CD4-positive, CD25-positive, alpha-beta regulatory T cell (primary cell): ENCODE results near the gene TREM1. TPM values are rescaled to one million over a fixed set of nuclear protein-coding genes. Genes with fewer than 3 reads are reported as not detected.

Source experiments
- ATAC-seq, 2 donors: fragments of 150-1000 bp; cut with Tn5 transposase; one replicate each; pipeline ENCODE4 v1.10.0; 2021; ENCODE audit warnings: low read depth in 2 of 2, moderate number of reproducible peaks in 2 of 2, moderate library complexity in 1 of 2
- DNase-seq, 3 donors: peaks; one replicate each; pipeline versions ENCODE4 v3.0.0 to v3.0.0-alpha.2; 2012 to 2022; ENCODE audit warnings: mixed read lengths in 1 of 3
- H3K27ac ChIP-seq: one replicate; pipeline ENCODE4 v1.7.0; 2013; ENCODE audit warnings: mild to moderate bottlenecking, low read length; ENCODE audit not compliant: insufficient read depth, poor library complexity, severe bottlenecking
- H3K27me3 ChIP-seq: one replicate; pipeline ENCODE4 v1.7.0; 2013; ENCODE audit warnings: low read length; ENCODE audit not compliant: control insufficient read depth, insufficient read depth
- H3K36me3 ChIP-seq: one replicate; pipeline ENCODE4 v1.7.0; 2013; ENCODE audit warnings: mild to moderate bottlenecking, low read length, moderate library complexity; ENCODE audit not compliant: control insufficient read depth, insufficient read depth
- H3K4me1 ChIP-seq: 2 replicates; pipeline ENCODE4 v1.7.0; 2013; ENCODE audit warnings: mild to moderate bottlenecking, low read length; ENCODE audit not compliant: insufficient read depth, control insufficient read depth, poor library complexity, severe bottlenecking
- H3K4me3 ChIP-seq: one replicate; pipeline ENCODE4 v1.7.0; 2013; ENCODE audit warnings: low read depth, mild to moderate bottlenecking, low read length, moderate library complexity
- H3K9me3 ChIP-seq, 2 experiments: 1 replicate in 1 of 2; 2 replicates in 1 of 2; pipeline ENCODE4 v1.7.0; 2013; ENCODE audit warnings: low read length in 2 of 2, mild to moderate bottlenecking in 1 of 2, moderate library complexity in 1 of 2; ENCODE audit not compliant: control insufficient read depth in 2 of 2
- H3K27ac Mint-ChIP-seq, 3 donors: one replicate each; pipeline ENCODE4 v1.8.0; 2020 to 2022; ENCODE audit warnings: mild to moderate bottlenecking in 3 of 3, mixed read lengths in 3 of 3, moderate library complexity in 2 of 3
- H3K27me3 Mint-ChIP-seq: one replicate; pipeline ENCODE4 v1.8.0; 2022; ENCODE audit warnings: mild to moderate bottlenecking, mixed read lengths
- H3K36me3 Mint-ChIP-seq: one replicate; pipeline ENCODE4 v1.8.0; 2020; ENCODE audit warnings: mixed read lengths
- H3K4me1 Mint-ChIP-seq, 4 donors: one replicate each; pipeline ENCODE4 v1.8.0; 2020 to 2022; ENCODE audit warnings: mixed read lengths in 4 of 4, mild to moderate bottlenecking in 1 of 4
- H3K4me3 Mint-ChIP-seq, 4 donors: one replicate each; pipeline ENCODE4 v1.8.0; 2020 to 2022; ENCODE audit warnings: mild to moderate bottlenecking in 4 of 4, mixed read lengths in 4 of 4, moderate library complexity in 3 of 4
- H3K9me3 Mint-ChIP-seq, 7 donors: one replicate each; pipeline ENCODE4 v1.8.0; 2020 to 2022; ENCODE audit warnings: mixed read lengths in 7 of 7, mild to moderate bottlenecking in 3 of 7, moderate library complexity in 2 of 7
- polyA plus RNA-seq, 4 donors: library from polyadenylated mRNA; unstranded; fragments of 300-500 nt; fragmentation: Illumina TruSeq; gene quantifications; one replicate each; pipeline ENCODE4 v1.2.3, GENCODE V29; 2021
- total RNA-seq: library from RNA; stranded (reverse); gene quantifications from one replicate; pipeline ENCODE4 v1.2.3, GENCODE V29; 2022

TREM1 gene
- total and polyA plus RNA-seq, 5 donors from 2014 or later: 0.54 TPM; not detected in 4

DNA sequence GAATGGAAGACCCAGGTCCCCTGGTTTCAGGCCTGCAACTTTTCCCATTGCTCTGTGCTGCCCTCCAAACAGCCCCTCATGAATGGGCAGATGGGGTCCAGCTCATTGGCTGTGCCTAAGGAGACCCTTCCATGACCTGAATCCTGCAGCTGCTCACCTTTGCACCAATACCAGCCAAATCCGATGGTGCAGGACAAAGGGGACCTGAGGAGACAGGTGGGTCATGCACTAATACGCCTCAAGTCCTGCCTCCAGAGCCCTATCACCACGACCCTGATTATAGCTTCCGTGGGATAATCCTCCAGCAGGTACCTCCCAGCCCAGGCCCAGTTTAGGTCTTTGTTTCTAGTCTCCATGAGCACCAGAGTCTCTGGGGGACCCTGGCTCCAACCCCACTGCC, 16.8 kb downstream of the TREM1 start:
- DNase-seq: no peak
- Histone ChIP-seq H3K4me3 (no peak overlapping the region), H3K27me3 (no peaks in the 10 kb centered on the region), H3K36me3 (no peaks in the 10 kb centered on the region), H3K27ac (no peak overlapping the region), H3K9me3 (no peaks in the 10 kb centered on the region), H3K4me1 (no peaks in the 10 kb centered on the region)
- Mint-ChIP-seq H3K9me3 (peaks cover 0 to 5% (median 0%) of the 10 kb centered on the region in 7 donors), H3K27me3 (peaks cover 5% of the 10 kb centered on the region), H3K36me3 (no peaks in the 10 kb centered on the region), H3K4me3 (no peak overlapping the region), H3K27ac (no peak overlapping the region), H3K4me1 (peaks cover 0 to 5% (median 3%) of the 10 kb centered on the region in 4 donors)
- ATAC-seq: no peak

DNA sequence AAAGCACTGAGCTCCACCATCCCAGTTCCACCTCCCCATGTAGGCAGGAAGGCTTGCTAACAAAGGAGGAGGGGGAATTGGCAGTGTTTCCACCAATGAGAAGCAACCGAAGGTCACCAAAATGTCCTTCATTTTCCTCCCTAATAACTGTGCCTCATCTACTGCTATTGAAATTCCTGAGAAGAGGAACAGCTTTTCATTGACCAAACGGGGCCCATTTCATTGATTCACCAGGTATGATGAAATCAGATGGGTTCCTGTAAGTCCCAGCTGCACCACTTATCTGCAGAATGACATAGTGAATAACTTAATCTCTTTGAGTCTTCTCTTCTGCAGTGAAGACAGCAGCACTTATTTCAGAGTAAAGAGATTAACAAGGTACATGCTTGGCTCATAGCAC, 17.3 kb downstream of the TREM1 start:
- no peak for DNase-seq
- Histone ChIP-seq H3K4me3 (no peak overlapping the region), H3K27ac (no peak overlapping the region), H3K4me1 (no peaks in the 10 kb centered on the region), H3K36me3 (no peaks in the 10 kb centered on the region), H3K27me3 (no peaks in the 10 kb centered on the region), H3K9me3 (no peaks in the 10 kb centered on the region)
- Mint-ChIP-seq H3K27ac (no peak overlapping the region), H3K9me3 (peaks cover 0 to 5% (median 0%) of the 10 kb centered on the region in 7 donors), H3K4me3 (no peak overlapping the region), H3K36me3 (no peaks in the 10 kb centered on the region), H3K4me1 (peaks cover 0 to 5% (median 3%) of the 10 kb centered on the region in 4 donors), H3K27me3 (peaks cover 5% of the 10 kb centered on the region)
- ATAC-seq: no peak

DNA sequence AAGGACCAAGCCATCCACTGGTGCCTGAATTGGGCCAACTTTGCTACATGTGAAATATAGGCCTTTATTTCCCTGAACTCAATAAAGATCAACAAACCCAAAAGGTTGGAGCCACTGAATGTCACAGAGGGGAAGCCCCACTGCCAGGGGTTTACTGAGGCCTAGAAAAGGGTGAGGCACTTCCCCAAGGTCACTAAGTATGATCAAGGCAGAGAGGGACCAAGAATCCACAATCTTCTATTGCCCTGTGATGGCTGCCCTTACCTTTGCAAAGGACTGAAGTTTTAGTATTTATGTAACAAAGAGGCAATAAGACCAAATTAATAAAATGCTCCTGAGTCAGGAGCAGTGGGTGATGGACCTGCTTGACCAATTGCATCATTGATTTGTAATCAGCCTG, 18.0 kb downstream of the TREM1 start:
- Mint-ChIP-seq H3K36me3 (no peaks in the 10 kb centered on the region), H3K9me3 (peaks cover 0 to 5% (median 4%) of the 10 kb centered on the region in 7 donors), H3K4me3 (no peak overlapping the region), H3K27ac (no peak overlapping the region), H3K27me3 (peaks cover 5% of the 10 kb centered on the region), H3K4me1 (peaks cover 0 to 5% (median 3%) of the 10 kb centered on the region in 4 donors)
- DNase-seq: no peak
- H3K4me3 ChIP-seq: no peak overlapping the region
- H3K36me3 ChIP-seq: no peaks in the 10 kb centered on the region
- no peaks in the 10 kb centered on the region for H3K27me3 ChIP-seq
- no peaks in the 10 kb centered on the region for H3K4me1 ChIP-seq
- ATAC-seq: no peak
- H3K27ac ChIP-seq: no peak overlapping the region
- H3K9me3 ChIP-seq: peaks cover 3% of the 10 kb centered on the region in 2 experiments

DNA sequence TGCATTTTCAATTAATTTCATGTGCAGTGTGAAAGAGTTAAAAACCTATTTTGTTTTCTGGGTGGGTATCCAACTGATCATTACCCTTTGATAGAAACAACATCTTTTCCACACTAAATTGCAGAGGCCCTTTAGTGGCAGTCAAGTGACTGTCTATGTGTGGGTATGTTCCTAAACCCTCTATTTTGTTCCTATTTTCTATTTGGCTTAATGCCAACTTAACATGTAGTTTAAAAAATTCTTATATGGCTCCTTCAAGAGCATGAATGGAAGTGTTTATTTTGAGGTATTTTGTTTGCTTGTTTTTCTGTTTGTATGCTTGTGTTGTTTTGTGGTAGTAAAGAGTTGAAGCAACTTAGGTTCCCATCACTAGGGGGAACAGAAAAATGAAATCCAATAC, 19.9 kb downstream of the TREM1 start:
- Mint-ChIP-seq H3K27me3 (peaks cover 13% of the 10 kb centered on the region), H3K9me3 (peaks cover 0 to 22% (median 11%) of the 10 kb centered on the region in 7 donors), H3K4me1 (peaks cover 0 to 4% (median 1%) of the 10 kb centered on the region in 4 donors), H3K36me3 (no peaks in the 10 kb centered on the region), H3K27ac (no peak overlapping the region), H3K4me3 (no peak overlapping the region)
- no peak overlapping the region for H3K4me3 ChIP-seq
- DNase-seq (no peak), ATAC-seq (no peak)
- no peak overlapping the region for H3K27ac ChIP-seq
- H3K9me3 ChIP-seq: peaks cover 18 to 22% of the 10 kb centered on the region in 2 experiments
- no peaks in the 10 kb centered on the region for H3K4me1 ChIP-seq
- H3K36me3 ChIP-seq: no peaks in the 10 kb centered on the region
- H3K27me3 ChIP-seq: no peaks in the 10 kb centered on the region

DNA sequence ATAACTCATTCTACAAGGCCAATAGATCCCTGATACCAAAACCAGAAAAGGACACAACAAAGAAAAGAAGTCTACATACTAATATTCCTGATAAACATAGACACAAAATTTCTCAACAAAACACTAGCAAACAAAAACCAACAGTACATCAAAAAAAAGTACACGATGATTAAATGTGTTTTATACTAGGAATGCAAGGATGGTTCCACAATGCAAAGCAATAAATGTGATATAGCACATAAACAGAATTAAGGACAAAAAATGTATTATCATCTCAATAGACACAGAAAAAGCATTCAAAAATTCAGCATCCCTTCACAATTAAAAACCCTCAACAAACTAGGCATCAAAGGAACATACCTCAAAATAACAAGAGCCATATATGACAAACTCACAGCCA, 23.2 kb downstream of the TREM1 start:
- H3K4me3 Mint-ChIP-seq: no peak overlapping the region
- ATAC-seq (no peak), DNase-seq (no peak)
- Histone ChIP-seq H3K27ac (no peak overlapping the region), H3K27me3 (peaks cover 4% of the 10 kb centered on the region), H3K4me3 (no peak overlapping the region), H3K36me3 (no peaks in the 10 kb centered on the region), H3K9me3 (peaks cover 28 to 29% of the 10 kb centered on the region in 2 experiments), H3K4me1 (no peaks in the 10 kb centered on the region)
- H3K4me1 Mint-ChIP-seq: no peaks in the 10 kb centered on the region
- peaks cover 23% of the 10 kb centered on the region for H3K27me3 Mint-ChIP-seq
- H3K27ac Mint-ChIP-seq: no peak overlapping the region
- H3K9me3 Mint-ChIP-seq: peaks cover 4 to 45% (median 19%) of the 10 kb centered on the region in 7 donors
- H3K36me3 Mint-ChIP-seq: no peaks in the 10 kb centered on the region

DNA sequence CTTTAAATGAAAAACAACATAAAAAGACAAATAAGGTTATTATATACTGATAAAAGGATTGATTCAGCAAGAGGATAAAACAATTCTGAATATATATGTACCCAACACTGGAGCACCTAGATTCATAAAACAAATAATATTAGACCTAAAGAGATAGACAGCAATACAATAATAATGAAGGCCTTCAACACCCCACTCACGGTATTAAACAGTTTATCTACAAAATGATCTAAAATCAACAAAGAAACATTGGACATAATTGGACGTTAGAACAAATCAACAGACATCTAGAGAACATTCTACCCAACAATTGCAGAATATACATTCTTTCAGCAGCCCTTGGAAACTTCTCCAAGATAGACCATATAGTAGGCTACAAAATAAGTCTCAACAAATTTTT, 24.1 kb downstream of the TREM1 start:
- Mint-ChIP-seq H3K4me1 (no peaks in the 10 kb centered on the region), H3K9me3 (peaks cover 4 to 45% (median 19%) of the 10 kb centered on the region in 7 donors), H3K27ac (no peak overlapping the region), H3K36me3 (no peaks in the 10 kb centered on the region), H3K27me3 (peaks cover 23% of the 10 kb centered on the region), H3K4me3 (no peak overlapping the region)
- peaks cover 28 to 29% of the 10 kb centered on the region in 2 experiments for H3K9me3 ChIP-seq
- no peak overlapping the region for H3K4me3 ChIP-seq
- no peaks in the 10 kb centered on the region for H3K36me3 ChIP-seq
- H3K27ac ChIP-seq: no peak overlapping the region
- DNase-seq (no peak), ATAC-seq (no peak)
- peaks cover 4% of the 10 kb centered on the region for H3K27me3 ChIP-seq
- no peaks in the 10 kb centered on the region for H3K4me1 ChIP-seq

DNA sequence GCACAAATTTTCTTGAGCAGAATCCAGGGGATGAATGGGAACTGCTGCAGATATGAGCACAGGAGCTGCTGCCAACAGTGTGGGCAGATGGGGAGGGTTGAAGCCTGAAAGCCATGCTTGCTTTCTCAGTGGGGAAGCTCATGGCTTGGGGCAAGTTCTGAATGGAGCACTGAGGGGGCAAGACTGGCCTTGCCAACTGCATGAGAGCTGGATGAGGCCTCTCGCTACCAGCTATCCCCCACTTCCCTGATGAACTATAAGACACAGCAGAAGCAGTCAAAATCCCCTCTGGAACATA, 28.3 kb downstream of the TREM1 start:
- Histone ChIP-seq H3K4me1 (no peaks in the 10 kb centered on the region), H3K27ac (no peak overlapping the region), H3K4me3 (no peak overlapping the region), H3K27me3 (peaks cover 4% of the 10 kb centered on the region), H3K9me3 (peaks cover 22 to 23% of the 10 kb centered on the region in 2 experiments), H3K36me3 (no peaks in the 10 kb centered on the region)
- peaks cover 20% of the 10 kb centered on the region for H3K27me3 Mint-ChIP-seq
- H3K36me3 Mint-ChIP-seq: no peaks in the 10 kb centered on the region
- H3K27ac Mint-ChIP-seq: no peak overlapping the region
- peaks cover 0 to 8% (median under 1%) of the 10 kb centered on the region in 4 donors for H3K4me1 Mint-ChIP-seq
- peaks cover 2 to 38% (median 17%) of the 10 kb centered on the region in 7 donors for H3K9me3 Mint-ChIP-seq
- H3K4me3 Mint-ChIP-seq: no peak overlapping the region
- no peak for ATAC-seq
- no peak for DNase-seq

DNA sequence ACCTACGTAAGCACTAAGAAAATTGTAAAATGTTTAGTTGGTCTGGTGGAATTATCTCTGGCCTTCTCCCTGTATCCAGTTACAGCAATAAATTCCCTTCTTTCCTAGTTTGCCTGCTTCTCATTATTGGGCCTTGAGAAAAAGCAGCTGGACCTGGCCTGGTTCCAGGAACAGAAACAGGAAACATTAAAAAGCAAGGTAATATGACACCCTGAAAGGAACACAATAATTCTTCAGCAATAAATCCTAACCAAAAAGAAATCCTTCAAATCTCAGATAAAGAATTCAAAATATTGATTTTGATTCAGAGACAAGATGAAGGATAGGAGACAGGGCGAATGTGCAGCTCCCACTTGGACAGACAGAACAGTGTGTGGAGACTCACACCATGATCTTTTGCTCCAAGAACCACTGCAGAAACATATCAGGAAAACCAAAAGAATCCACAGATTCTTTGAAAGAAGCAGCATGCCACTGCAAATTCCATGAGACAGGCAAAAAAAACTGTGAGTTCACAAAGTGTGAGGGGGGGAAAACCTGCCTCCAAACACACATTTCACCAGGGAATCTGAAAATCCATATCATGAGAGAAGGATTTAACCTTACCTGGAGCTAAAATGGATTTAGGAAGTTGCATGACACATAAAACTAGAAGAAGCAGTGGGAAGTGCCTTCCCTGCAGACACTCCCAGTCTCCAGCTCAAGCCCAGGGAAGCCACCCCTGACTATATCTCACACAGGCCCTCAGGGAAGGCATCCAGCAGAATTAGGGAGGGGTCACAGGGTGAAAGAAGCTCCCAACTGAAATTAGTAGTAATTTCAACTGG, 28.9 kb downstream of the TREM1 start:
- Histone ChIP-seq H3K9me3 (peaks cover 16 to 21% of the 10 kb centered on the region in 2 experiments), H3K36me3 (no peaks in the 10 kb centered on the region), H3K4me1 (no peaks in the 10 kb centered on the region), H3K27ac (no peak overlapping the region), H3K4me3 (no peak overlapping the region), H3K27me3 (peaks cover 5% of the 10 kb centered on the region)
- Mint-ChIP-seq H3K4me3 (no peak overlapping the region), H3K27me3 (peaks cover 20% of the 10 kb centered on the region), H3K4me1 (peaks cover 0 to 8% (median under 1%) of the 10 kb centered on the region in 4 donors), H3K36me3 (no peaks in the 10 kb centered on the region), H3K27ac (peak overlapping the region in 1 of 3 donors; percentile 81), H3K9me3 (peaks cover 2 to 35% (median 17%) of the 10 kb centered on the region in 7 donors)
- ATAC-seq (no peak), DNase-seq (no peak)
